Measurements from ENCODE around the gene APC. TPM values are rescaled to one million over a fixed set of nuclear protein-coding genes. Genes with fewer than 3 reads are reported as not detected.

Gene APC
- total and polyA plus RNA-seq, 10 of the 15 experiments (the other 5 are each of a cell fraction or from before 2014, with no cell fraction given): 3.2 to 23.3 (median 13.8) TPM

- DNase-seq (ENCODE audit: low read depth, low spot score) (no peak), FAIRE-seq (no peak), ATAC-seq (no peak)
- no TSS peak for BruUV-seq (replicated peaks)
- in situ Hi-C loops (cut with MboI) (no loop called here), intact Hi-C loops (cut with micrococcal nuclease; ENCODE audit: unreplicated experiment) (no loop called here)
- H3K4me3 ChIP-seq: no peak overlapping the region
- H3K4me2 ChIP-seq (ENCODE audit: control insufficient read depth, insufficient read depth): no peak overlapping the region
- ChIA-PET SMC1A (ENCODE audit: uncharacterized antibody, unreplicated experiment) (no interaction called here), POLR2A (no interaction called here), RAD21 (ENCODE audit: unreplicated experiment) (no interaction called here), CTCF (no interaction called here)
- H3K27ac ChIP-seq (ENCODE audit: control insufficient read depth, insufficient read depth): no peak overlapping the region
- H3K9ac ChIP-seq (ENCODE audit: control insufficient read depth, insufficient read depth, low read length): no peak overlapping the region
- no peaks in the 10 kb centered on the region for H3K27me3 ChIP-seq (replicated peaks in 1 of 2; ENCODE audit: control insufficient read depth in 2 of 2, insufficient read depth in 2 of 2, low read length in 1 of 2)
- no peak for TF ChIP-seq CEBPB (IDR thresholded peaks at IDR 0.05; ENCODE audit: borderline replicate concordance in 1 of 2, low read depth in 2 of 2, low read length in 2 of 2)
- no peak for TF ChIP-seq KAT2A (conservative IDR thresholded peaks at IDR 0.05; ENCODE audit: control insufficient read depth, low read depth, low read length)
- TF ChIP-seq SPI1 (IDR thresholded peaks at IDR 0.05; ENCODE audit: borderline replicate concordance, insufficient read depth, low read depth, low read length): peak; percentile 31; the same call in 1 of the 2 replicates
- no peak for TF ChIP-seq TCF12 (IDR thresholded peaks at IDR 0.05; ENCODE audit: low read depth, low read length)
- no peaks in the 10 kb centered on the region for H3K4me1 ChIP-seq (ENCODE audit: control insufficient read depth, insufficient read depth, low read length)
- peaks cover 3 to 13% of the 10 kb centered on the region in 2 experiments for H3K36me3 ChIP-seq (ENCODE audit: control insufficient read depth in 2 of 2, insufficient read depth in 2 of 2, low read length in 1 of 2)
- H3K79me2 ChIP-seq (ENCODE audit: control insufficient read depth, insufficient read depth, low read length): no peaks in the 10 kb centered on the region
- no peaks in the 10 kb centered on the region for H3K9me3 ChIP-seq (replicated peaks; ENCODE audit: control insufficient read depth, insufficient read depth, low read length)
- H4K20me1 ChIP-seq (ENCODE audit: control insufficient read depth, insufficient read depth): no peaks in the 10 kb centered on the region
- H2AFZ ChIP-seq (ENCODE audit: control insufficient read depth, low read depth, low read length): no peak overlapping the region
These were observed 86.5 kb downstream of the APC start for GRCh38 chr5:112824197-112824596.

- no peak for DNase-seq (ENCODE audit: low read depth, low spot score)
- ChIA-PET CTCF (interaction anchor here (2.5 kb wide), 1 partner anchor 18 kb away, joined by 8 read pairs; no protein-coding TSS in a partner anchor), POLR2A (interaction anchor here (0.6 kb wide), 1 partner anchor 86 kb away, joined by 5 read pairs; no protein-coding TSS in a partner anchor), SMC1A (ENCODE audit: uncharacterized antibody, unreplicated experiment) (interaction anchor here (0.7 to 1.2 kb wide), 2 partner anchors 11 to 30 kb away, joined by 3 read pairs; no protein-coding TSS in a partner anchor), RAD21 (ENCODE audit: unreplicated experiment) (no interaction called here)
- Histone ChIP-seq H3K27ac (ENCODE audit: control insufficient read depth, insufficient read depth) (no peak overlapping the region), H3K27me3 (replicated peaks in 1 of 2; ENCODE audit: control insufficient read depth in 2 of 2, insufficient read depth in 2 of 2, low read length in 1 of 2) (no peaks in the 10 kb centered on the region), H3K9me3 (replicated peaks; ENCODE audit: control insufficient read depth, insufficient read depth, low read length) (no peaks in the 10 kb centered on the region), H2AFZ (ENCODE audit: control insufficient read depth, low read depth, low read length) (no peak overlapping the region), H3K4me1 (ENCODE audit: control insufficient read depth, insufficient read depth, low read length) (no peaks in the 10 kb centered on the region), H3K4me2 (ENCODE audit: control insufficient read depth, insufficient read depth) (no peak overlapping the region), H3K9ac (ENCODE audit: control insufficient read depth, insufficient read depth, low read length) (no peak overlapping the region), H3K4me3 (no peak overlapping the region), H3K79me2 (ENCODE audit: control insufficient read depth, insufficient read depth, low read length) (no peaks in the 10 kb centered on the region), H4K20me1 (ENCODE audit: control insufficient read depth, insufficient read depth) (no peaks in the 10 kb centered on the region), H3K36me3 (ENCODE audit: control insufficient read depth in 2 of 2, insufficient read depth in 2 of 2, low read length in 1 of 2) (peaks cover 0 to 8% of the 10 kb centered on the region in 2 experiments; a peak in 3 of 4 replicates)
- in situ Hi-C loops (cut with MboI) (no loop called here), intact Hi-C loops (cut with micrococcal nuclease; ENCODE audit: unreplicated experiment) (no loop called here)
- WGBS (ENCODE audit: insufficient coverage, insufficient replicate concordance, low lambda C conversion rate, missing lambda C conversion rate): 98% methylated on average over 2 of the region's 2 CpGs
- no peak for FAIRE-seq
- no peak for ATAC-seq
- BruUV-seq (replicated peaks): TSS peak; percentile 32
- TF ChIP-seq CUX1 (IDR thresholded peaks at IDR 0.05; ENCODE audit: insufficient replicate concordance, low read depth, low read length): no peak
- TF ChIP-seq ESRRA (IDR thresholded peaks at IDR 0.05; ENCODE audit: low read length): no peak
- no peak for TF ChIP-seq CHD2 (IDR thresholded peaks at IDR 0.05; ENCODE audit: borderline replicate concordance, low read depth, low read length)
- no peak for TF ChIP-seq PBX3 (IDR thresholded peaks at IDR 0.05; ENCODE audit: insufficient replicate concordance, low read depth, low read length)
- TF ChIP-seq POU2F2 (IDR thresholded peaks at IDR 0.05; ENCODE audit: borderline replicate concordance, low read depth, low read length): no peak
- no peak for TF ChIP-seq LARP7 (IDR thresholded peaks at IDR 0.05)
- no peak for TF ChIP-seq TAF1 (IDR thresholded peaks at IDR 0.05; ENCODE audit: borderline replicate concordance, low read depth, low read length)
- no peak for TF ChIP-seq CREB1 (IDR thresholded peaks at IDR 0.05; ENCODE audit: low read depth)
- TF ChIP-seq CBFB (IDR thresholded peaks at IDR 0.05; ENCODE audit: low read depth): no peak
These were observed 92.7 kb downstream of the APC start for GRCh38 chr5:112830378-112830777.

All from GM12878 (cell line).